Breast epithelium (tissue), 3 donors: Measurements from ENCODE around the gene BMP10.

Experiments
- CTCF ChIP-seq, 3 donors: fragments of 450-650 bp; IDR thresholded peaks; one replicate each; pipeline ENCODE4 v1.5.1; 2016 to 2017; ENCODE audit warnings: antibody characterized with exemption in 3 of 3, mild to moderate bottlenecking in 3 of 3, moderate library complexity in 3 of 3
- POLR2AphosphoS5 ChIP-seq, 3 donors: sonication (generic); formaldehyde crosslinking; IDR thresholded peaks; one replicate each; pipeline ENCODE4 v1.6.1; 2017; ENCODE audit warnings: antibody characterized with exemption in 3 of 3

DNA sequence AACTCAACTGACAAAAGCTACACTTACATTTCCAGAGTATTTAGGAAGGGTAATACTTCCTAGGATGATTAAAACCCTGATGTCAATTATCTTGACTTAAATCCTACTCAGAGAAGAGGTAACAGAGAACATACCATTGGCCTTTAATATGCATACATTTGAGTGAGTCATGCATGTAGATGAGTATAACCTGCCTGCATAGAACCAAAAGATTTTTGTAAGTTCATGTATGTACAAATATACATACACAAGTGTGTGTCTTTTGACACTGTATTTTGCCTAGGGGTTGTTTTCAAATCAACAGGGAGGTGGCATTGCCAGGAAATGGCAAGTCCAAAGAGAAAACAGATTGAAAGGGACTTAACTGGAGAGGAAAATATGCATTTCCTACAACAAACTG lies 6.1 kb downstream of the BMP10 start:
- no peak for TF ChIP-seq POLR2AphosphoS5 (IDR thresholded peaks at IDR 0.05)
- TF ChIP-seq CTCF (IDR thresholded peaks at IDR 0.05), result no peak
